HG02852 (cell line): ENCODE results near the gene USP37.
"Not testable (repeated sequence)": the region's sequence is repeated elsewhere in the genome, so short reads cannot be mapped to it uniquely, and the experiment has no call there.

Experiments
- ATAC-seq: cut with Tn5 transposase; IDR thresholded peaks from one replicate; pipeline ENCODE4 v1.9.1; 2021; ENCODE audit warnings: mild to moderate bottlenecking, moderate library complexity; ENCODE audit not compliant: unreplicated experiment

The USP37 gene

DNA sequence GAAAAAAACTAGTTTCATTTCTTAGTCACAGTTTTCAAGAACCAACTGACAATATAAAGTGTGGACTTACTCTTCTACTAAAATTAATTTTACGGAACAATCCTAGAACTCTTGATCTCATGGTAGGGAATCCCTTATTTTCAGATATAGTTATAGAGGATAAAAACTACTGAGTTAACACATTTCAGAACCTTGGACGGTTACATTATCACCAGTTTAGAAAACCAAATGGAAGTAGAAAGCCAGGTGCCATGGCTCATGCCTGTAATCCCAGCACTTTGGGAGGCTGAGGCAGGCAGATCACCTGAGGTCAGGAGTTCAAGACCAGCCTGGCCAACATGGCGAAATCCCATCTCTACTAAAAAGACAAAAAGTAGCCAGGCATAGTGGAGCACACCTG lies 13.9 kb downstream of the USP37 start:
- not testable (repeated sequence) for ATAC-seq

DNA sequence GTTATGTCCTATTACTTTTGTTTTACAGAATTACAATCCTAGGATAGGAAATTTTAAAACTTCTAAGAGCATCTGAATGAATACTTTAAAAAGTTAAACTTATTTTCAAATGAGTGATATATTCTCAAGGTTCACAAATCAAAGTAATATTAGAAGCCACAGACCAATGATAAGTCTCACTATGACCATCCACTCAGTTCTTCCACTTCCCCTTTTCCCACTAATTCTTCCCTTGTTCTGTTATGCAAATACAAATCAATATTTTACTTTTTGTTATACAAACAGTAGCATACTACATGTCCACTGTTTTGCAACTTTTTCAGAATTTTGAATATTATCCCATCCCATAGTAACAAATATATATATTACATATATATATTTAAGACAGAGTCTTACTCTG lies 20.2 kb downstream of the USP37 start:
- peak; percentile 50 for ATAC-seq

DNA sequence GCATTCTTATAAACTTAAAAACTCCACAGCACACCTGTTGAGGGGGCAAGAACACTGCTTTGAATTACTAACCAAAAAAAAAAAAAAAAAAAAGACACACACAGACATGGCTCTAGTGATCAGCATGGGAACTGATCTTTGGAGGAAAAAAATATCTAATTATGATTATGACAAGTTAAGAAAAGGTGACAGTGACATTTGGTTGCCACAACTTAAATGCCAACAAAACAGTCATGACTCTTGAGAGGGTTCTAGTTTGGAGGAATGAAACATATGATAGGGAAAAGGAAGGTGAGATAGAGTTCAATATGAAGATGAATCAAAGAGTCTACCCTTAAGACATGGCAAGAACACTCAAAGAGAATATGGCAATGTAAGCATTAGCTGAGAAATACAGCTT lies 20.6 kb downstream of the USP37 start:
- ATAC-seq, result no peak

DNA sequence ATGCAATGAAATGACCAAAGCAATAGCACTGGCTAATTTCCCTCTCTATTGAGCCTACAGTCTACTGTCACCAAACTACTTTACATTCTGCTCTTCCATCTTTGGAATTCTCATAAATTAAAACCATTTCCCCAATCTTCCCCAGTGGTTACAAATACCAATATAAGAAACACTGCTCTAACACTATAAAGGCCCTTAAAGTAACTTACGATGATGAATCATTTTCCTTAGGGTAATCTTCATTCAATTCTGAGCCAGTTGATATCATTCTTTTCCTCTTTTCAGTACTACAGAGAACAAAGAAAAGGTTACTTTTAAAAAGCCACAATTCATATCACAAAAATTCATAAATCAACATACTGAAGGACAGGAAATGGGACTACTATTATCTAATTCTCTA lies 22.1 kb downstream of the USP37 start:
- no peak for ATAC-seq

DNA sequence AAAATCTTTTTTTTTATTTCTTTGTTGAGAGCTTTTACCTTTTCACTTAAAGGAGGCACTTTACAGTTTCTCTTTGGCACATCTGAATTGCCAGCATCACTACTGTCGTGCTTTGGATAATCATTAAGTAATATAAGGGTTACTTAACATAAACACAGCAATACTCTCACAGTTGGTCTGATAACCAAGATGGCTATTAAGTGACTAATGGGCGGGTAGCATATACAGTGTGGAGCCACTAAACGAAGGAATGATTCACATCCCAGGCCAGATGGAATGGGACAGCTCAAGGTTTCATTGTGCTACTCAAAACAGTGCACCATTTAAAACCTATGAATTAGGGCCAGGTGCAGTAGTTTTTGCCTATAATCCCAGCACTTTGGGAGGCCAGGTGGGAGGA lies 28.1 kb downstream of the USP37 start:
- no peak for ATAC-seq

DNA sequence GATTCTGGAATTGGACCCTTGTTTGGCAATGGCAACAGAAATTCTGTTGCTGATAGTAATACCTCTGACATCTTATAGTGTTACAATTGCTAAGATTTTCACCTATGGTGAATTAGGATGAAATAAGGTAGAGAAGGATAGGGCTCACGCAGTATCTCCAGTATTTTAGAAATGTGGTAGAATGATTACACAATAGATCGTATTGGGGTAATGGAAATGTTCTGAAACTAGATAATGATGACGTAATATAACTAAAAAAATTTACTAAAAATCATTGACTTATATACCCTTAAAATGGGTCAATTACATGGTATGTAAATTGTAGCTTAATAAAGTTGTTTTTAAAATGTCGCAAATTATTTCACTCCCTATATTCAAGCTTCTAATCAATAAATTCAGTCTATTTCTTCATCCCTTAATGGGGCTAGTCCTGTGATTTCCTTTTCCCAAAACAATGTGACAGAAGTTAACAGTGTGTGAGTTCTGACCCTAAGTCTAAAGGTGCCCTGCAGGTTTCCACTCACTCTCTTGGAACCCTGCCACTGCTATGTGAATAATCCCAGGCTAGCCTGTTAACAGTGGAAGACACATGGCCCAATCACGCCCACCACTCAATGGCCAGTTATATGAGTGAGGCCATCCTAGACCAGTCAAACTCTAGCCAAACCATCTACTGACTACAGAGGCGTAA lies 31.2 kb downstream of the USP37 start:
- ATAC-seq, result no peak

DNA sequence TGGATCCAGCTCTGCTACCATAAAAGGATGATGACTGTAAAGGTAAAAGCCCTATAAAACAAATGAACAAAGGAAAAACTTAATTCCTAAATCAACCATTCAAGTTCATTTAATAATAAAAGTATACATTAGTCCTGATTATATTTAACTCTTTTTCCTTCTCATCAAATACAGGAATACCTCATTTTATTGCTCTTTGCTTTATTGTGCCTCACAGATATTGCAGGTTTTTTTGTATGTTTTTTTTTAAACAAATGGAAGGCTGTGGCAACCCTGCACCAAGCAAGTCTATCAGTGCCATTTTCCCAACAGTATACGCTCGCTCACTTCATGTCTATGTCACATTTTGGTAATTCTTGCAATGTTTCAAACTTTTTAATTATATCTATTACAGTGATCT lies 38.2 kb downstream of the USP37 start:
- ATAC-seq, result no peak

DNA sequence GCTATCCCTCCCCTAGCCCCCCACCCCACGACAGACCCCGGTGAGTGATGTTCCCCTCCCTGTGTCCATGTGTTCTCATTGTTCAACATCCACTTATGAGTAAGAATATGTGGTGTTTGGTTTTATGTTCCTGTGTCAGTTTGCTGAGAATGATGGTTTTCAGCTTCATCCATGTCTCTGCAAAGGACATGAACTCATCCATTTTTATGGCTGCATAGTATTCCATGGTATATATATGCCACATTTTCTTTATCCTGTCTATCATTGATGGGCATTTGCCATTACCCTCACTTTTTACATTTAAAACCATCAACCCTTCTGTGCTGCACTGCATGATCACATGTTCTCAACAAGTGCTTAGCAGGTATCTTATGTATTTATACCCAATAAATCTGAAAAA lies 39.7 kb downstream of the USP37 start:
- ATAC-seq, result not testable (repeated sequence)

DNA sequence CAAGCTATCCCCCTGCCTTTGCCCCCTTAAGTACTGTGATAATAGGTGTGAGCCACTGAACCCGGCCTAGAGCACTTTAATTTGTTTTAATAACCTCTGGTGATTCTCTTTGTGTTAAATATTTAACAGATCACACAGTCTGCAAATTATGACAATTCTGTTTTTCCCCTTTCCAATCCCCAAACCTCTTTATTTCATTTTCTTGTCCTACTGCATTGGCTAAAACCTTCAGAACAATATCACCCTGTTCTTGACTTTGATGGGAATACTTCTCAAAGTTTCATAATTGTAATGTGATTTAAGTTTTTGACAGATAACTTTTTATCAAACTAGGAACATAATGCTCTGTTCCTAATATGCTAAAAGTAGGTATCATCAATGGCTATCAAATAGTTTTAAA lies 44.5 kb downstream of the USP37 start:
- ATAC-seq, result no peak

DNA sequence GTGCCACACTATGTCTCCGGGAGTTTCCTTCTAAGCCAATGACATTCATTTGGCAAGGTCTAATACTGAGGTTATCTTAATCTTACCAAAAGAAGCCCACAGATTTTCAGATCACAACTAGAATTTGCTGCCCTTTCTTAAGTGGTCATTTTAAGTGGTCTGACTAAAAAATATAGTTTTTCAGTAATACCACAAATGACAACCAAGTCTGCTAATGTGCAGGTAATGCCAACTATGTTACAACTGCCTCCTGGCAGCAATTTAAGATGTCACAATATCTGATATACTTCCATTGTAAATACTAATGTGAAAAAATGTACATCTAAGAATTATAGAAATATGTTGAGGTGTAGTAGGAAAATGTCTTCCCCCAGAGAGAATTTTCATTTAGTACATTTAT lies 49.3 kb downstream of the USP37 start:
- ATAC-seq, result no peak

DNA sequence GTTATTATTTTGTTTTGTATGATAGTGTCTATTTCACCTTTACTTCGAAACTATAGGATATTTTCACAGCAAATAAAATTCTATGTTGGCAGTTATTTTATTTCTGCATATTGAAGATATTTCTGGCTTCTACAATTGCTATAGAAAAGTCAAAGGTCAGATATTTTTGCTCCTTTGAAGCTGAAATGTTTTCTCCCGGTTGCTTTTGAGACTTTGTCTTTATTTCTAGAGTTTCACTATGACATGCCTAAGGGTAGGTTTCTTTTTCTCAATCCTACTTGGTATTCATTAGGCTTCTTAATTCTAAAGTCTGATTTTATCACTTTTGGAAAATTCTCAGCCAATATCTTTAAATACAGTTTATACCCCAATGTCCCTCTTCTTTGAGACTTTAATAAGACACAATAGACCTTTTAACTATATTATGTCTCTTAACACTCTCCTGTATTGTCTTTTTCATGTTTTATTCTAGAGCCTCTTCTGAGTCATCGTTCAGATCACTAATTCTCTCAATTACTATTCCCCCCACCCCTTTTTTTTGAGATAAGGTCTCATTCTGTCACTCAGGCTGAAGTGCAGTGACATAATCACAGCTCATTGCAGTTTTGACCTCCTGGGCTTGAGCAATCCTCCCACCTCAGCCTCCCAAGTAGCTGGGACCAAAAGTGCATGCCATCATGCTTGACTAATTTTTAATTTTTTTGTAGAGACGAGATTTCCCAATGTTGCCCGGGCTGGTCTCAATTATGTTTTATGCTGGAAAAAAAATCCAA lies 50.5 kb downstream of the USP37 start:
- ATAC-seq, result peak; percentile 66

DNA sequence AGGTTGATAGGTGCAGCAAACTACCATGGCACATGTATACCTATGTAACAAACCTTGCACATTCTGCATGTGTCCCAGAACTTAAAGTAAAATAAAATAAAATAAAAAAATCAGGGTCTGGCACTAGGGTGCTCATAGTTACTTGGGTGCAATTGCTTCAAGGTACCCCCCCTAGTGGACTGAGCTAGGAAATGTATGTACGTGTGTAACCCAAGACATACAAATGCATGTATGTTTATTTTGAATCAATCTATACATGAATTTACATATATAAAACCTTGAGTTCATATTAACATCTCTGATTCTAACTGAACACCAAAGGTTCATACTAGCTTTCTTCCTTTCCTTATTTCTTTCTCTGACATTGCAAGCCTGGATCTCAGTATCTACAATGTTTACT lies 51.5 kb downstream of the USP37 start:
- ATAC-seq, result no peak

DNA sequence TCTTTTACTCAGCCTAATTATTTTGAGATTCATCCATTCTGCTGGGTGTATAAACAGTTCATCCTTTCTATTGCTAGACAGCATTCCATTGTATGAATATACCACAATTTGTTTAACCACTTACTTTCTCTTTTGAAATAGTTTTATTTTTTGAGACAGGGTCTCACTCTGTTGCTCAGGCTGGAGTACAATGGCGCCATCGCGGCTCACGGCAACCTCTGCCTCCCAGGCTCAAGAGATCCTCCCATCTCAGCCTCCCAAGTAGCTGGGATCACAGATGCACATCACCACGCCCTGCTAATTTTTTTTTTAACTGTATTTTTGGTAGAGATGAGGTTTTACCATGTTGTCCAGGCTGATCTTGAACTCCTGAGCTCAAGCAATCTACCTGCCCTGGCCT lies 54.5 kb downstream of the USP37 start:
- ATAC-seq, result no peak

DNA sequence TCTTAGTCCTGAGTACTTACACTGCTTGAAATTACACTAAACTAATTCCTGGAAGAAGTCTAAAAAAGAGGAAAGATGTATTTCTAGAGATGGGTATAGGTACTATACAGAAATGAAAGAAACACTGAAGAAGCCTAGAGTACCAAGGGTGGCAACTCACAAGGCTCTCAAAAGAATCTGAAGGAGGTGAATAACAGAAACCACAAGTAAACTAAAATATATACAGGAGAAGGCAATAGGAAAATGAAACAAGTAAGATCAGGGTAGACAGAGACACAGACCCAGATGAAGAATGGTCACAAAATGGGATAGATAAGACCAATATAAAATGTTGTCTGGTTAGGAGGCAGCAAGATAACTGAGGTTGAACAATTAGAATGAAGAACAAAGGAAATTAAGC lies 59.9 kb downstream of the USP37 start:
- ATAC-seq, result no peak

DNA sequence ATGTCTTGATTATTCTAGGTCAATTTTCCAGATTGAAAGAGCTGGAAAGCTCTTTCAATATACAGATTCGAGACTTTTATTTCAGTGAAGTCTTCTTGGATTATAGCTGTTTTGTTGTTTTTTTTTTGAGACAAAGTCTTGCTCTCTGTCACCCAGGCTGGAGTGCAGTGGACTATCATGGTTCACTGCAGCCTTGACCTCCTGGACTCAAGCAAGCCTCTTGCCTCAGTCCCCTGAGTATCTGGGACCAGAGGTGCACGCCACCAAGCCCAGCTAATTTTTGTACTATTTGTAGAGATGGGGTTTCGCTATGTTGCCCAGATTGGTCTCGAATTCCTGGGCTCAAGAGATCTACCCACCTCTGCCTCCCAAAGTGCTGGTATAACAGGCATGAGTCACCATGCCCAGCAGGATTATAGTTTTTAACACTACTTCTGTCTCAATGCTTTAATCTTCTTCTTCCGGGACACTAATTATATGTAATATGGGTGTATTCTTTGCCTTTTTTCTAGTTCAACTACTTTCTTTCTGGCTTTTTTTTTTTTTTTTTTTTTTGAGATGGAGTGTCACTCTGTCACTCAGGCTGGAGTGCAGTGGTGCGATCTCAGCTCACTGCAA lies 62.3 kb downstream of the USP37 start:
- no peak for ATAC-seq

DNA sequence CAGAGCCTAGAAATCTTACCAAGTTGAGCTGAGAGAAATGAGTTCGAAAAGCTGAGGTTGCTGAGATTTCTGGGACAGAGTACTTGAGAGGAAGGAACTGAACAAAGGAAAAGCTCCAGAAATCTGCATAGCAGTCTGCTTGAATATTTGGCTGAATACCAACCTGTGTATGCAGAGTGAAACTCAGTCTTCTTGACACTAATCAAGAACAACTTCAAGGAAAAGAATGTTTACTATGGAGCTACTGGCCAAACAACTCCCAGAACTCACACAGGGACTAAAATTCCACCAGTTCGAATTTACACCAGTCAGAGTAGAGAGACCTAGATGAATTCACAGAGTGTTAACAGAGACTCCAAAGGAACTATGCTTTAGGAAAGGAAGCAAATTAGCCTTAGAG lies 66.5 kb downstream of the USP37 start:
- ATAC-seq, result no peak

DNA sequence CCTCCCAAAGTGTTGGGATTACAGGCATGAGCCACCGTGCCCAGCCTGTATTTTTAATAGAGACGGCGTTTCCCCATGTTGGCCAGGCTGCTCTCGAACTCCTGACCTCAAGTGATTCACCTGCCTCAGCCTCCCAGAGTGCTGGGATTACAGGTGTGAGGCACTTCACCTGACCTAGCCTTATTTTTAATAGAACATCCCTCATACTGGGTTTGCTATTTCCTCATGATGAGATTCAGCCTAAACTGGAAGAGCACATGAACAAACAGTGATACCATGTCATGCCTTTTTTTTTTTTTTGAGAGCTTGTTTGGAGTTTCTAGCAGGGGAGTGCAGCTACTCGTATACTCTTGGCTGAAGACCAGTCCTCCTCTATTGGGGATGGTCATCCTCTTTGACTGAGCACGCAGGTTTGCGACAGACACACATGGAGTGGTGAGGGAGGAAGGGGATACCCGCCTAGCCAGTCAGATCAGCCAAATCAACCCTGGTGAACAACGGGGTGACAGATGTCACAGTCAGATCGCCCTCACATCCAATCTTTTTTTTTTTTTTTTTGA lies 67.6 kb downstream of the USP37 start:
- no peak for ATAC-seq

DNA sequence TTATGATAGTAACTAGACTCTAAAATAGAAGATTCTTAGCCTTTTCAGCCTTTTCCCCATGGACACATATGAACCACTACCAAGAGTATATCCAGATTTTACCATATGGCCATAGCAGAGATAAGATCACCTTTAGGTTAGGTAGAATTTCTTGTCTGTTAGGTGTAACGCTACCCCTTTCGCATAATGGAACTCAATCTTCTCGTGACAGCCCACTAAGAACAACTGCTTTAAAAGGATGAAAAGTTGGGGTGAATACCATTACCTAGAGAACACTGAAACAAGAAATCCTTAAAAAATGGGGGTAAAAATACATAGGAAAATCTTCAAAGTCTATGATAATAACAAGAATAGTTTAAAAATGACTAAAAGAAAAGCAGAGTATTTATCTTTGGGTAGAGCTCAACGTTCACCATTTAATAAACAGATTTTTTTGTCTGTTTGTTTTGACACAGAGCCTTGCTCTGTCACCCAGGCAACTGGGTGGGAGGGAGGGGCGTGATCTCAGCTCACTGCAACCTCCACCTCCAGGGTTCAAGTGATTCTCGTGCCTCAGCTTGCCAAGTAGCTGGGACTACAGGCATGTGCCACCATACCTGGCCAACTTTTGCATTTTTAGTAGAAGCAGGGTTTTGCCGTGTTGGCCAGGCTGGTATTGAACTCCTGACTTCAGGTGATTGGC lies 82.0 kb downstream of the USP37 start:
- ATAC-seq, result no peak

DNA sequence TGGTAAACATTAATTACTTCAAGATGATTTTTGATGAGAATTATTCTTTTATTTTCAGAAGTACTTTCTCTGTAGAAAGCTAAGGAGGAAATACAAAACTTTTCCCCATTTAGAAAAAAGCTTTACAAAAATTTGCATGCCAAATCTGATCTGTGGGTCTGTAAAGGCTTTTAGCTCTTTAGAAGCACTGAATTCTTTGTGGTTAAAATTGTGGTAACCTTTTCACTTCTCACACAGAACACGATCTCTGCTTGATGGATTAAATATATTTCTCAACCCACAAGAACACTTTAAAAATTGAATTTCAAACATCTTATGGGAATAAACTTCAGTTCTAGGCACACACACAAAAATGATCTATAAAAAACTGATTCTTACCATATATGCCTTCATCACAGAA lies 85.5 kb downstream of the USP37 start:
- no peak for ATAC-seq

DNA sequence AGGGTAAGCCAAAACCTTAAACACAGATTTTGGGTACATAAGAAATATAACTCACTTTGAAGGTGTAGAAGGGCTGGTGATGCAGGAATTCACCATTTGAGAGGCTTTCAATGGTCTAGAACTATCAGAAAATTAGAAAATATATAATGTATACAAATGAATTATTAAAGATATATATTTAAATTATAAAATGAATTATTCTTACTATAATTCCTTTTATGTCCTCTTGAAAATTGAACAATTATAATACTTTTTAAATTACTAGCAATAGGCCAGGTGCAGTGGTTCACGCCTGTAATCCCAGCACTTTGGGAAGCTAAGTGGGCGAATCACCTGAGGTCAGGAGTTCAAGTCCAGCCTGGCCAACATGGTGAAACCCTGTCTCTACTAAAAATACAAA lies 88.6 kb downstream of the USP37 start:
- ATAC-seq, result no peak

DNA sequence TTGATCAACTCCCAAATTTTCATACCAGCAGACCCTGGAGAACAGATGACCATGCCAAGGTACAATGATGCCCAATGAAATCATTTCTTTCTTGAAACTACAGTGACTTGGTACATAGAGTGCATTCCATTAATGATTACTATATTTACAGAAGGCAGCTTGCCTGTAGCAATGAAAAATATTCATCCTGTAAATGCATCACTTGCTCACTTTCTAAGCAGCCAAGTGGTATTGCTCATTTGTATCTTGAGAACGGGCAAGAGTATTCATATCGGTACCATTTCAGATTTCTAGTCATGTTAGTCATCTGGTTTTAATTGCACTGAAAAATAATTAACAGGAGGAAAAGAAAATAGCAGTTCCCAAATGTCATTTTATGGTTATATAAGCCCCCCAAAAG lies 89.6 kb downstream of the USP37 start:
- no peak for ATAC-seq
